HG03575 (cell line): ENCODE data around the gene TMEM8B.
"Not testable (repeated sequence)": the region's sequence is repeated elsewhere in the genome, so short reads cannot be mapped to it uniquely, and the experiment has no call there.

Source experiments
- ATAC-seq: cut with Tn5 transposase; IDR thresholded peaks from one replicate; pipeline ENCODE4 v1.9.1; 2021; ENCODE audit not compliant: unreplicated experiment, insufficient number of reproducible peaks, low FRiP score; ENCODE audit errors: extremely low read depth

The TMEM8B gene

GRCh38 chr9:35859310-35859989, 30.4 kb downstream of the TMEM8B start:
- ATAC-seq = no peak

GRCh38 chr9:35859990-35860339, 30.9 kb downstream of the TMEM8B start:
- no peak for ATAC-seq

GRCh38 chr9:35861161-35861897, 32.3 kb downstream of the TMEM8B start:
- ATAC-seq = no peak

- ATAC-seq = no peak
Observed at GRCh38 chr9:35862328-35862727, 33.3 kb downstream of the TMEM8B start.

- ATAC-seq = no peak
Observed at GRCh38 chr9:35863583-35863982, 34.6 kb downstream of the TMEM8B start.

- ATAC-seq = no peak
Observed at GRCh38 chr9:35864695-35865255, 35.7 kb downstream of the TMEM8B start.

GRCh38 chr9:35867538-35867937, 38.5 kb downstream of the TMEM8B start:
- no peak for ATAC-seq

- ATAC-seq = no peak
Observed at GRCh38 chr9:35868933-35869332, 39.9 kb downstream of the TMEM8B start.

GRCh38 chr9:35869621-35870216, 40.7 kb downstream of the TMEM8B start:
- no peak for ATAC-seq

GRCh38 chr9:35870351-35870923, 41.4 kb downstream of the TMEM8B start, which contains the start of gene OR13J1:
TSS of gene OR13J1 (minus strand) at chr9:35870401. CDS start at chr9:35870401, 0 bp downstream.
- no peak for ATAC-seq

- ATAC-seq = no peak
Observed at GRCh38 chr9:35871545-35871944, 42.5 kb downstream of the TMEM8B start.

GRCh38 chr9:35872505-35872904, 43.5 kb downstream of the TMEM8B start:
- no peak for ATAC-seq

- ATAC-seq = no peak
Observed at GRCh38 chr9:35882263-35882848, 53.3 kb downstream of the TMEM8B start.

GRCh38 chr9:35882996-35883395, 54.0 kb downstream of the TMEM8B start:
- no peak for ATAC-seq

GRCh38 chr9:35884908-35885307, 55.9 kb downstream of the TMEM8B start:
- ATAC-seq = not testable (repeated sequence)

GRCh38 chr9:35891646-35892045, 62.6 kb downstream of the TMEM8B start:
- no peak for ATAC-seq

- no peak for ATAC-seq
Observed at GRCh38 chr9:35892051-35892450, 63.0 kb downstream of the TMEM8B start.

GRCh38 chr9:35896570-35896969, 67.5 kb downstream of the TMEM8B start:
- no peak for ATAC-seq

- not testable (repeated sequence) for ATAC-seq
Observed at GRCh38 chr9:35897376-35898099, 68.5 kb downstream of the TMEM8B start.
